Mucosa of descending colon (tissue), 3 donors: Measurements from ENCODE around the gene MSH2. TPM values are rescaled to one million over a fixed set of nuclear protein-coding genes. Genes with fewer than 3 reads are reported as not detected.

Experiments
- ATAC-seq: fragments of 200-7000 bp; cut with Tn5 transposase; one replicate; pipeline ENCODE4 v1.9.1; 2020; ENCODE audit warnings: mild to moderate bottlenecking, moderate library complexity
- DNase-seq, 3 donors: peaks; one replicate each; pipeline ENCODE4 v3.0.0-alpha.2; 2020
- H3K36me3 ChIP-seq: fragments of 200-600 bp; one replicate; pipeline ENCODE4 v1.8.0; 2021; ENCODE audit warnings: low read depth, mild to moderate bottlenecking
- H3K4me1 ChIP-seq: fragments of 200-600 bp; one replicate; pipeline ENCODE4 v1.8.0; 2021; ENCODE audit warnings: low read depth, mild to moderate bottlenecking
- H3K4me3 ChIP-seq: fragments of 200-600 bp; one replicate; pipeline ENCODE4 v1.8.0; 2021; ENCODE audit warnings: mild to moderate bottlenecking
- H3K9me3 ChIP-seq: fragments of 200-600 bp; one replicate; pipeline ENCODE4 v1.8.0; 2021; ENCODE audit warnings: mild to moderate bottlenecking
- intact Hi-C, 2 donors: fragments of 100-400 bp; cut with DNase I in 1 of 2; cut with micrococcal nuclease in 1 of 2; formaldehyde crosslinking; loops; one replicate each; pipeline versions ENCODE4 v1.11.0 to v1.11.1; 2022; cut with DNase I, micrococcal nuclease
- total RNA-seq, 3 donors: library from RNA; stranded (reverse); fragmentation: NEBNext Ultra II Directional in 2 of 3; extraction: Animal tissue kit (Norgen Biotek cat#: 25700) in 2 of 3; gene quantifications; one replicate each; pipeline versions ENCODE4 v1.2.1 to v1.2.4, GENCODE V29; 2021 to 2023
- TF ChIP-seq, protein P1 (sequence below): fragments of 200-600 bp; IDR thresholded peaks from one replicate; pipeline ENCODE4 v1.8.0; 2022; ENCODE audit warnings: antibody characterized with exemption, mild to moderate bottlenecking
- donor health status: DM: no; HTN: no; CAD: no; lungs with moderate emphysema.
- donor health status: DM: no; HTN: no; CAD: no.
- donor health status: DM: no; HTN: yes; CAD: no.

Gene MSH2
- total RNA-seq, 3 donors from 2014 or later, result 10.7 to 17.4 (median 12.8) TPM

- Histone ChIP-seq H3K9me3 (no peaks in the 10 kb centered on the region), H3K4me1 (no peaks in the 10 kb centered on the region), H3K4me3 (no peak overlapping the region), H3K36me3 (no peaks in the 10 kb centered on the region)
- intact Hi-C loops, result no loop called here
- DNase-seq (no peak), ATAC-seq (no peak)
- TF ChIP-seq, protein P1, sequence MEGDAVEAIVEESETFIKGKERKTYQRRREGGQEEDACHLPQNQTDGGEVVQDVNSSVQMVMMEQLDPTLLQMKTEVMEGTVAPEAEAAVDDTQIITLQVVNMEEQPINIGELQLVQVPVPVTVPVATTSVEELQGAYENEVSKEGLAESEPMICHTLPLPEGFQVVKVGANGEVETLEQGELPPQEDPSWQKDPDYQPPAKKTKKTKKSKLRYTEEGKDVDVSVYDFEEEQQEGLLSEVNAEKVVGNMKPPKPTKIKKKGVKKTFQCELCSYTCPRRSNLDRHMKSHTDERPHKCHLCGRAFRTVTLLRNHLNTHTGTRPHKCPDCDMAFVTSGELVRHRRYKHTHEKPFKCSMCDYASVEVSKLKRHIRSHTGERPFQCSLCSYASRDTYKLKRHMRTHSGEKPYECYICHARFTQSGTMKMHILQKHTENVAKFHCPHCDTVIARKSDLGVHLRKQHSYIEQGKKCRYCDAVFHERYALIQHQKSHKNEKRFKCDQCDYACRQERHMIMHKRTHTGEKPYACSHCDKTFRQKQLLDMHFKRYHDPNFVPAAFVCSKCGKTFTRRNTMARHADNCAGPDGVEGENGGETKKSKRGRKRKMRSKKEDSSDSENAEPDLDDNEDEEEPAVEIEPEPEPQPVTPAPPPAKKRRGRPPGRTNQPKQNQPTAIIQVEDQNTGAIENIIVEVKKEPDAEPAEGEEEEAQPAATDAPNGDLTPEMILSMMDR, result no peak
These were observed 57.8 kb downstream of the MSH2 start for GRCh38 chr2:47460766-47461165.

GRCh38 chr2:47471429-47472116 is 68.6 kb downstream of the MSH2 start:
- no peak overlapping the region for H3K4me3 ChIP-seq
- H3K9me3 ChIP-seq, result no peaks in the 10 kb centered on the region
- TF ChIP-seq, protein P1, result no peak
- peak; percentile 93 for ATAC-seq
- intact Hi-C loops, result no loop called here
- H3K36me3 ChIP-seq, result peaks cover 3% of the 10 kb centered on the region
- H3K4me1 ChIP-seq, result no peaks in the 10 kb centered on the region
- no peak for DNase-seq

DNA sequence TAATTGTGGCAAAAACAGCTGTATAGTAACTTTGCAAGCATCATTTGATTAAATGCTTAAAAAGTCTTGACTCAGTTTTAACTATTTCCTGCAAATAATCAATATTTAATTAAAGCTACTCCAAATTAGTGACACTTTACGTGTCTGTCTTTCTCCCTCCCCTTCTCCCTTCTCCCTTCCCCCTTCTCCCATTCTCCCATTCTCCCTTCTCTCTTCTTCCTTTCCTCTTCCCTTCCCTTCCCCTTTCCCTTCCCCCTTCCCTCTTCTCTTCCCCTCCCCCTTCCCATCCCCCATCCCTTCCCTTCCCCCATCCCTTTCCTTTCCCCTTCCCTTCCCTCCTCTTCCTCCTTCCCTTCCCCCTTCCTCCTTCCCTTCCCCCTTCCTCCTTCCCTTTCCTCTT is 76.9 kb downstream of the MSH2 start:
- no peak for ATAC-seq
- no peak for DNase-seq
- TF ChIP-seq, protein P1, result no peak
- intact Hi-C loops, result no loop called here
- Histone ChIP-seq H3K36me3 (no peaks in the 10 kb centered on the region), H3K4me3 (no peak overlapping the region), H3K4me1 (no peaks in the 10 kb centered on the region), H3K9me3 (no peaks in the 10 kb centered on the region)

DNA sequence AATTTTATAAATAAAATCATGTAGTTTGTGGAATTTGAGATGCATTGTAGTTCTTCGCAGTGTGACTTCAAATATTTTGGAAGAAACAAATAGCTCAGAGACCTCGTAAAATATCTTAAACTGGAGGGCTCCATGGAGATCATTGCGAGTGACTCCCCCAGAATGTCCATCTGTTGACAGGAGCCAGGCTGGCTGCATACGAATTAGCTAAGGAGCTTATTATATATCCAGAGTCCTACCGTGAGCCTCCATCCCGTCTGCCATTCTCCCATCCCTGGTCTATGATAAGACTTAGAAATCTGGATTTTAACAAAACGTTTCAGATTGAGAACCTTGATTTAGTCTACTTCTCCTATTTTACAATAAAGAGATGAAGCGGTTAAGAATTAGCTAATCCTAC is 80.2 kb downstream of the MSH2 start:
- ATAC-seq (no peak), DNase-seq (no peak)
- no peaks in the 10 kb centered on the region for H3K4me1 ChIP-seq
- TF ChIP-seq, protein P1, result no peak
- no peak overlapping the region for H3K4me3 ChIP-seq
- no peaks in the 10 kb centered on the region for H3K36me3 ChIP-seq
- intact Hi-C loops, result no loop called here
- H3K9me3 ChIP-seq, result no peaks in the 10 kb centered on the region

DNA sequence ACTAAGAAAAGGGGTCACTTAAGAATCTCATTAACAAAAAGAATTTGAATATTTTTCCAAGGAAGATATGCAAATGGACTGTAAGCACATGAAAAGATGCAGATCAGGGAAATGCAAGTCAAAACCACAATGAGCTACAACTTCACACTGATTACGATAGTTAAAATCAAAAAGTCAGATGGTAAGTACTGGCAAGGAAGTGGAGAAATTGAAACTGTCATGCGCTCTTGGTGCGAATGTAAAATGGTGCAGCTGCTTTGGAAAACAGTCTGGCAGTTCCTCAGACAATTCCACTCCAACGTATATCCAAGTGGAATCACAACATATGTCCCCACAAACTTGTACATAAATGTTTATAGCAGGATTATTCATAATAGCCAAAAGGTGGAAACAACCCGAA is 81.4 kb downstream of the MSH2 start:
- Histone ChIP-seq H3K4me1 (no peaks in the 10 kb centered on the region), H3K9me3 (no peaks in the 10 kb centered on the region), H3K36me3 (no peaks in the 10 kb centered on the region), H3K4me3 (no peak overlapping the region)
- ATAC-seq, result no peak
- no peak for DNase-seq
- TF ChIP-seq, protein P1, result no peak
- intact Hi-C loops, result no loop called here

DNA sequence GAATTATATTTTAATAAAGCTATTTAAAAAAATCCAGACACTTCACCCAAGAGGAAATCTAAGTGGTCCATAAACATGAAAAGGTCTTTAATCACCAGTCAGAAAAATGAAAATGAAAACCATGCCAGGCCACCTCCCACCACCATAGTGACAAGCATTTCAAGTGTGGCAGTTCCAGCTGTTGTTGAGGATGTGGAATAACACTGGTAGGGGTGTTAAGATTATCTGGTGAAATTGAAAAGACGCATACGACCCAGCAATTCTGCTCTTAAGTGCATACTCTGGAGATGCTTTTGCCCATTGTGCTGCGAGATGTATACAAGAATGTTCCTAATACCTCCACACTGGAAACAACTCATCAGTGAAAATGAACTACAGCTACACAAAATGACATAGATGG is 82.2 kb downstream of the MSH2 start:
- ATAC-seq (no peak), DNase-seq (no peak)
- intact Hi-C loops, result no loop called here
- Histone ChIP-seq H3K4me1 (no peaks in the 10 kb centered on the region), H3K9me3 (no peaks in the 10 kb centered on the region), H3K4me3 (no peak overlapping the region), H3K36me3 (no peaks in the 10 kb centered on the region)
- TF ChIP-seq, protein P1, result no peak
